ENCODE results near the gene ATAD3A.
"Not testable (repeated sequence)": the region's sequence is repeated elsewhere in the genome, so short reads cannot be mapped to it uniquely, and the experiment has no call there.

DNA sequence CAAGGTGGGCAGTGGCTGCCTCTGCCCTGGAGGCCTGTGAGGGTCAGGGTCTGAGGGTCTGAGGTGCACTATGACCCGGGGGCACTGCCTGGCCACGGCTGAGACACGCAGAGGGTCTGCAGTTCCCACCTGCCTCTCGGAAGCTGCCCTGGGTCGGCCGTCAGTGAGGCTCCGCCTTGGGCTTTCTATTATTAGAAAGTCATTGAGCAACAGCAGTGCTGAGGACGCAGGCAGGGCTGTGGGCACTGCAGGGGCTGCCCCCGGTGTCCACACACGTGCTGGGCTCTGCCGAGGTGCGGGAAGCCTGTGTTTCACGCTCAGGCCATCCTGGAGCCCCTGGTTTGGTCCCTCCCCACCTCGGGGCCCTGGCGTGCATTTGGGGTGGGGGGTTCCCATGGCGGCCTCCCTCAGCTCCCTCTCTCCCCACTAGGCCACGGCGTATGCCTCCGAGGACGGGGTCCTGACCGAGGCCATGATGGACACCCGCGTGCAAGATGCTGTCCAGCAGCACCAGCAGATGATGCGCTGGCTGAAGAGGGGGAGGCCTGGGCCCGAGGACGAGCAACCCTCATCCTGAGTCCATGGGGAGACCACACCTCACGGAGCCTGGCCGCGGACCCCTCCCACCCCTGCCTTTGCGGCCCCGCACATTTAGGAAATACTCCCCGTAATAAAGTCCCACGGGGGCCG, 3.0 kb upstream of the ATAD3A start:
- TF ChIP-seq POLR2A (IDR thresholded peaks at IDR 0.05; ENCODE audit: low read length); GATA1 (IDR thresholded peaks at IDR 0.05; ENCODE audit: low read depth, low read length): not testable (repeated sequence)

Data from erythroblast (primary cell).